GM18861 (cell line): ENCODE measurements around the gene LAMB1.
"Not testable (repeated sequence)": the region's sequence is repeated elsewhere in the genome, so short reads cannot be mapped to it uniquely, and the experiment has no call there.

Source experiments
- ATAC-seq: cut with Tn5 transposase; IDR thresholded peaks from one replicate; pipeline ENCODE4 v1.9.1; 2021; ENCODE audit not compliant: unreplicated experiment

Gene LAMB1

GRCh38 chr7:107922886-107923285, 80.1 kb downstream of the LAMB1 start:
- no peak for ATAC-seq

DNA sequence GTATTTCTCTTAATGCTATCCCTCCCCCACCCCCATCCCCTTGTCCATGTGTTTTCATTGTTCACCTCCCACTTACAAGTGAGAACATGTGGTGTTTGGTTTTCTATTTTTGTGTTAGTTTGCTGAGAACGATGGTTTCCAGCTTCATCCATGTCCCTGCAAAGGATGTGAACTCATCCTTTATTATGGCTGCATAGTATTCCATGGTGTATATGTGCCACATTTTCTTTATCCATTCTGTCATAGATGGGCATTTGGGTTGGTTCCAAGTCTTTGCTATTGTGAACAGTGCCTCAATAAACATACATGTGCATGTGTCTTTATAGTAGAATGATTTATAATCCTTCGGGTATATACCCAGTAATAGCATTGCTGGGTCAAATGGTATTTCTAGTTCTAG, 81.1 kb downstream of the LAMB1 start:
- ATAC-seq, result not testable (repeated sequence)

DNA sequence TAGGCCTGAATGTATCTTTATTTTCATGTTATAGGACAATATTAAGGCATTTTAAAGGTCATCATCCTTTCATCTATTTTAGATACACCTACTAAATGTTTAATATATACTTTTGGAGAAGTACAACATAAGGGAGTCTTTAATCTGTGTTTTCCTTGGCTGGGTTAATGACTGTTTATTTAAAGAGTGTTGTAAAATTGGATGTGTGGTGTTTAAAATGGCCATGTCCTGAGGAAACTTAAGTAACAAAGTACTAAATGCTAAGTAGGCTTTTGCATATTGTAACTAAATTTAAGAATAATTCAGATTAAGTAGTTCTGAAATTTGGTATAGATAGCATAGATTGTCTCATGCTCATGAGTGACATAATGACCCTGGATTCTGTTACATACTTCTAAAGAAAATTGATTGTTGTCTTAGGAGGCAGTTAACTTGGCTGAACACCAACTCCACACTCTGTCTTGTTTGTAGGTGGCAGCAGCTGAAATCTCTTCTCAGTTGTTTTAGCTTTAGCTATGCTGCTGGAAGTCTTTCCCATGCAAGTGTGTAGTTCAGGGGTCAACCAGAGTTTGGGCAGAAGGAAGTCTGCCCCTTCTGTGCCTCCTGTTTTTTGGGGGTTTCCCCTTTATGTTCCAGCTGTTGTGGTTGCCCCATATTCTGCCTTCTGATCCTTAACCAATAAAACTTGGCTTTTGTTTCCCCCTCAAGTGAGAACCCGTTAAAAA, 82.8 kb downstream of the LAMB1 start:
- no peak for ATAC-seq

GRCh38 chr7:107918948-107919347, 84.0 kb downstream of the LAMB1 start:
- no peak for ATAC-seq

DNA sequence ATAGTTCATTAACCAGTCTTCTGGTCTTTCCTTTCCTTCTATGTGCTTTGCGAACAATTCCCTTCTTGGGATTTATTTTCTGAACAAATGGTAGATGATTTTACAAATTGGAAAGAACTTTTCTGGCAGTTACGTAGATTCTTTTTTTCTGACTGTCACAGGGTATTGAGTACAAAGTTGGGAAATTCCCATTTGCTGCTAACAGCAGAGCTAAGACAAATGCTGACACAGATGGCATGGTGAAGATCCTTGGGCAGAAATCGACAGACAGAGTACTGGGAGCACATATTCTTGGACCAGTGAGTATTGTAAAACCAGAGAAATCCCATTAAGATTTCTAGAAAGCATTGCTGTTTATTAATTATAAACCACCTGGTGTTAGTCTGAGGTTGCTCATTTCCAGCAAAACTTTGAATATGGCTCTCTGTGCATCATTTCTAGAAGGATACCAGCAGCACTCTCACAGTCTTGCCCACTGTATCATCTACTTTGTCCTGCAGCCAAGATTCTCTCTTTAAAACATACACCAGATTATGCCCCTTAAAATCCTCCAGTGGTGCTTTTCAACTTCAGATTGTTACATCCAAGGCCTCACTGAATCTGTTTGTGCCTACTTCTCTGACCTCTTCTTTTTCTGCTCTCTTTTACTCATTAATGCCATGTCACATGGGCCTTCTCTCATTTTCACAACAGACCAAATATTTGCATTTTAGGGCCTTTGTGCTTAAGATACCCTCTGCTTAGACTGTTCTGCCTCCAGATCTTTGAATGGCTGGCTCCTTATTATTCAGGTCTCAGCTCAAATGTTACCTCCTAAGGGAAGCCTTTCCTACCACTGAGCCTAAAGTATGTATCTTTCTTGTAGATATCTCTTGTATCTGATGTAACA, 85.0 kb downstream of the LAMB1 start:
- ATAC-seq, result peak; percentile 79

GRCh38 chr7:107915541-107915940, 87.4 kb downstream of the LAMB1 start:
- no peak for ATAC-seq

GRCh38 chr7:107914831-107915230, 88.1 kb downstream of the LAMB1 start:
- ATAC-seq, result no peak

DNA sequence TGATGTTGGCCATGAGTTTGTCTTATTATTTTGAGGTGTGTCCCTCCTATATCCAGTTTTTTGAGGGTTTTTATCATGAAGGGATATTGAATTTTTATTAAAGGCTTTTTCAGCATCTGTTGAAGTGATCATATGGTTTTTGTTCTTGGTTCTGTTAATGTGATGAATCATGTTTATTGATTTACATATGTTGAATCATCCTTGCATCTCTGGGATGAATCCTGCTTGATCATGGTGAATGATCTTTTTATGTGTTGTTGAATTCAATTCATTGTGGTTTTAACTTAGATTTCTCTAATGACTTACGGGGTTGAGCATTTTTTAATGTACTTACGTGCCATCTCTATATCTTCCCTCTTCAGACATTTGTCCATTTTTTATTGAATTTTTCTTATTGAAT, 89.1 kb downstream of the LAMB1 start:
- no peak for ATAC-seq

GRCh38 chr7:107911981-107912380, 91.0 kb downstream of the LAMB1 start:
- ATAC-seq, result no peak

DNA sequence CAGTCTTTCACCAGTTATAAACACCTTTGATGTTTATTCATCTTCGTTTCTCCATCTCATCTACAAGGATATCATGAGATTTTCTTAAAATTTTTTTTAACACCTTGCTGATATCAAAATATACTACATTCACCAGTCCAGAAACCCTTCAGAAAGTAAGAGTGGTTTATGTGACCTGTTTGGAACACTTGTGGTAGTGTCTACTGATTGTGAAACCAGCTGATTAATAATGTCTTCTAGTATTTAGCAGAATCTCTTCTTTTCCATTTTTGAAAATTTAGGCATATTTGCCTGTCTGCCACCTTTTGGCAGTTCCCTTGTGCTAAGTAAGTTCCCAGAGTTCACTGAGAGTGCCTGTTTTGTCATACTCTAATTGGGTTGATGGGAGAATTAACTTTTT, 93.5 kb downstream of the LAMB1 start:
- ATAC-seq, result no peak

DNA sequence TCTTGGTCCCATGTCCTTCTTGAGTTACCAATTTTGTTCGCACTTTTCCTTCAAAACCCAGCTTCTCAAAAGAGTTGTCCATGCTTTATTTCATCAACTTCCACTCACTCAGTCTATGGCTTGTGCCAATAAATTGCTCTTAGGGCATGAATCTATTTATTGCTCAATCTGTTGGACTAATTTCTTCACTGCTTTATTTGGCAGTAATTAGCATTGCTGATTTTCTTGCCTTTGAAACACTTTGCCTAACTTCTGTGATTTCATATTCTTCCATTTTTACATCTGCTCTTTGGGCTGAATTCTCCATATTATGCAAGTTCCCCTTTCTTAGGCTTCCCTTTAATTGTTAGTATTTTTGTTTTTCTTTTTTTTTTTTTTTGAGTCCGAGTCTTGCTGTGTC, 95.2 kb downstream of the LAMB1 start:
- ATAC-seq, result no peak

GRCh38 chr7:107902381-107902780, 100.6 kb downstream of the LAMB1 start:
- no peak for ATAC-seq

DNA sequence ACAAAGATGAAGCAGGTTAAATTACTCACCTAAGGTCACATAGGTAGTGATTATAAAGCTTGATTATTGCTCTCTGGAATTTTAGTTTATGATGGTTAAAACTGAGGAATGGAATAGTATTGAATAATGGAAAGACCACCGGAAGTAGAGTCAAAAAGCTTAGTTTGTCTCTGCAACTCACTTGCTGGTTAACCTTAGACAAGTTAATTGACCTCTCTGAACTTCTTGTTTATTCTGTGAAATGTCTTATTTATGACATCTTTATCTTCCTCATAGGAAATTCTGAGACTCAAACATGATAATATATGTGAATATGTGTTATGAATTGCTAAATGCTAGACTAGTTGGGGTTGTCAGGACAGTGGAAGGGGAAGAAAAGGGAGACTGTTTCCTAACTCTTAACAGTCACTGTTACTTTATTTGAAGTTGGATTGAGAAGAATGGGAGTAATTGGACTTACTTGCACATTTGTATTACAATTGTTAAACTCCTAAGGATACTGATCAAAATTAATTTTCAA, 102.4 kb downstream of the LAMB1 start:
- ATAC-seq, result no peak

DNA sequence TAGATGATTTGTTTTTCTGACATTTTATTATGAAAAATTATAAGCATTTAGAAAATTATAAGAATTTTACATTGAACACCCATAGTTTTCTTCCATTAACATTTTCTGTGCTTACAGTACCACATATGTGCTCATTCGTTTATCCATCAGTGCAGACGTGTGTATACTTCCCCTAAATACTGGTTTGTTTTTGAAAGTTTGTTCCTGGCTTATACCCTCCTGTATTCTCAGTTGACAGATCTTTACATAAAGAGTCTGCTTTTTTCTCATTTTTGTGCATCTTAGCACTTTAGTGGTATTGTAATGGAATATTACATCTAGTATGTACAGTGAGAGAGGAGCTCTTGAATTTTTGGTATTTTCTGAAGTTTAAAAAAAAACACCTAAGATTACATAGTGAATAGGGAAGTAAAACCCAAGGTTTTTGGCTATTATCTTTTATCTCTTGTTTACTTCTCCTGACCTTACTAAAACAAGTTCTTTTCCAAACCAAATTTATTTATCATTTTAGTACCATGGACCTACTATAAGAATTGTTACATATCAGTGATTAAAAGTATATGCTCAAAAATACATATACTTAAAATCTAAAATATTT, 103.9 kb downstream of the LAMB1 start:
- no peak for ATAC-seq

DNA sequence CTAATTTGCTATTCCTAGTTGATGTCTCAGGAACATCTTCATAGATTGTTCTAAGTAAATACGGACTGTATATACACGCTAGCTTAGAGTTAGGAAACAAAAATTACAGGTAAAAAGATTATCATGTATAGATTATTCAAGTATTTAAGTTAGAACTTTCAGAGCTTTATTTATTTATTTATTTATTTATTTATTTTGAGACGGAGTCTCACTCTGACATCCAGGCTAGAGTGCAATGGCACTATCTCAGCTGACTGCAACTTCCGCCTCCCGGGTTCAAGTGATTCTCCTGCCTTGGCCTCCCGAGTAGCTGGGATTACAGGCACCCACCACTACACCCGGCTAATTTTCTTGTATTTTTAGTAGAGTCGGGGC, 110.6 kb downstream of the LAMB1 start:
- not testable (repeated sequence) for ATAC-seq

DNA sequence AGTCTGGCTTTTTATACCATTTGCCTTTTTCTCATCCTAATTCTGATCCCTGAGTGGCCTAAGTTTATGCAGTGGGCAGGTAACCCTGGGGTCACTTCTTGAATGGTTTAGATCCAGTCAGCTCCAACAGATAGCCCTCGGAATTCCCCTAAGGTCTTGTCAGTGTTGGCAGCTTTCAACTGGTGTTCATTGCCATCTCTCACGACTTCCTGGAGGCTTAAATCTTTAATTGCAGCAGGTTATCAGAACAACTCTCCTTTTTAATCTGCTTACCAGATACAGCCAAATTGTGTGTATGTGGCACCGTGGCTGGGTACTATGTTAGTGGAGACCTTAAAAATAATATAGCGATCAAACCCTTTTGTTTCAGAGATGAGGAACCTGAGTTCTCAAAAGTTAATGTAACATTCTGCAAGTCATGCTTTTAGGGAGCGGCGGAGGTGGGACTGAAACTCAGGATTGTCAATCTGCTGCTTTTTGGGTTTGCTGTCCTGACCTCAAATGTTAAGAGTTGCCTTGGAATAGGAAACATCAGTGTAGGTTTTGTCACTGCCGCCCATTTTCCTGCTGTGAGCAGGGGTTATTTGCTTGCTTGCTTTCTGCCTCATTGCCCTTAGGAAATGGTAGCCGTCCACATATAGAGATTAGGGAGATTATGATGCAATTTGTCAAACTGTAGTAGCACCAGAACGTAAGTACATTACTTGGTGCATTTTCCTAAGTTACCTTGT, 111.2 kb downstream of the LAMB1 start:
- ATAC-seq, result peak; percentile 6

DNA sequence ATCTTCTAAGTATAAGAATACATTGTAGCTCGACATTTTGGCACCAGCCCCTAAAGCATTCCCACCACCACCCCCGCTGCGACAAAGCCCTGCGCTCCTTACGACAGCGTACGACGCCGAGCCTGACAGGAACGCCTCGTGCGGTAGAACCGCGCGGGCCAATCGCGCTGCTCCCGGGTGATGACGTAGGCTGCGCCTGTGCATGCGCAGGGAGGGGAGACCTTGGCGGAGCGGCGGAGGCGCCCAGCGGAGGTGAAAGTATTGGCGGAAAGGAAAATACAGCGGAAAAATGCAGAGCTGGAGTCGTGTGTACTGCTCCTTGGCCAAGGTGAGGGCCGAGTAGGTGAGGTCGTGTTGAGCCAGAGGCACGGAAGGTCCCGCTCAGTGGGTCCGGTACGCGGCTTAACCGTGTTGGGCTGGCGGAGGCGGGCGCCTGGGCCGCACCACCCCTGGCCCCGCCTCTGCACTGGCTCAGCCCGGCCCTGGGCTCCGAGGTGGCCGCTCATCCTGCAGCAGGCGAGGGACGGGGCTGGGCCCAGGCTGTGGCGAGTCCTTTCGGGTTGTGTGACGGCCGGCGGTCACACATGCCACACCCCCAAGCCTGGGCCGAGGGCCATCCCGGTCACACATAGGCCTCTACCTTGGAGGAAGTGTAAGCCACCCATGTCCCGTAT, 111.9 kb downstream of the LAMB1 start, which contains the start of gene DLD:
TSS of gene DLD (plus strand) at position 222 of the 674 bp plus-strand sequence. CDS start at position 290, 68 bp downstream.
- ATAC-seq, result peak; percentile 98

- no peak for ATAC-seq
These were observed 112.4 kb downstream of the LAMB1 start for GRCh38 chr7:107890493-107890961.

GRCh38 chr7:107889992-107890391, 113.0 kb downstream of the LAMB1 start:
- ATAC-seq, result no peak

DNA sequence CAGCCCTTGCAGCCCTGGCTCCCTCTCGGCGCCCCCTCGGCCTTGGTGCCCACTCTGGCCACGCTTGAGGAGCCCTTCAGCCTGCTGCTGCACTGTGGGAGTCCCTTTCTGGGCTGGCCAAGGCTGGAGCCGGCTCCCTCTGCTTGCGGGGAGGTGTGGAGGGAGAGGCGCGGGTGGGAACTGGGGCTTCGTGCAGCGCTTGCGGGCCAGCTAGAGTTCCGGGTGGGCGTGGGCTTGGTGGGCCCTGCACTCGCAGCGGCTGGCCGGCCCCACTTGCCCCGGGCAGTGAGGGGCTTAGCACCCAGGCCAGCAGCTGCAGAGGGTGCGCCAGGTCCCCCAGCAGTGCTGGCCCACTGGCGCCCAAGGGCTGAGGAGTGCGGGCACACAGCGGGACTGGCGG, 115.1 kb downstream of the LAMB1 start:
- not testable (repeated sequence) for ATAC-seq
